Mucosa of gallbladder (tissue), 1 donor: ENCODE results near the gene GNAI1. TPM values are rescaled to one million over a fixed set of nuclear protein-coding genes. Genes with fewer than 3 reads are reported as not detected.

Source experiments
- DNase-seq: peaks from one replicate; pipeline ENCODE4 v3.0.0-alpha.2; 2020; ENCODE audit warnings: low spot score
- total RNA-seq: library from RNA; stranded (reverse); gene quantifications from one replicate; pipeline ENCODE4 v1.2.1, GENCODE V29; 2021
- donor health status: DM: no; HTN: no; CAD: no.

Gene GNAI1
- total RNA-seq, 1 donor from 2014 or later, result 47.5 TPM

DNA sequence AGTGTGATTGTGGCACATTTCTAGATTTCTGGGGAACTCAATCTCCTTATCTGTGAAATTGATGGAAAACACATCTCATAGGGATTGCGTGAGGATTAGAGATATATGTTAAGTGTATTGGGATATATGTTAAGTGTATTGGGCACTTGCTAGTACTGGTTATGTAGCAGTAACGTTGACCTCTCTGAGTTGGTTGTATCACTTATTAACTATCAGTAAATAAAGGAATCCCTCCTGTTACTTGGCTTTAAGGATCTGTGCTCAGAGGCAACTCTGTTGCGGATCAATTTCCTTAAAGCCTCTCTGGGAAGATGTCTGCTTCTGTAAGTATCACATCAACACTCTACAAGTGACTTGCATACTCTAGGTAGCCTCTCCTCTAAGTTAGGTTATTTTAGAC is 25.2 kb downstream of the GNAI1 start:
- DNase-seq, result no peak

DNA sequence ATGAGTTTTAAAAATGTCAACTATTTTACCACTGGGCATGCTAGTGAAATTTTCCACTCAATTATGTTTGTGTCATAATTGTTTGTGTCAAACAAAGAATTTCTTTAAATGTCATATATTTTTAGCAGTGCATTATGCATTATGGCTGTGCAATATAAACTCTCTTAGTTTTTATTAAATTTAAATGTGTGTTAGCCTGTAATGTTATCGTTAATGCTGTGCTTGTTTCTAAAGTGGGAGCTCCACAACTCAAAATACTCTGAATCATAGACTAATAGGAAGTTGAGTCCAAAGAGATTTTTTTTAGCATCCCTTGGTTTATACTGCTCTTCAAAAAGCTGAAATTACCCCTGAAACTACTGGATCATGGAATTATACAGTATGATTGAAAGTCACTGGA is 26.8 kb downstream of the GNAI1 start:
- DNase-seq, result no peak

DNA sequence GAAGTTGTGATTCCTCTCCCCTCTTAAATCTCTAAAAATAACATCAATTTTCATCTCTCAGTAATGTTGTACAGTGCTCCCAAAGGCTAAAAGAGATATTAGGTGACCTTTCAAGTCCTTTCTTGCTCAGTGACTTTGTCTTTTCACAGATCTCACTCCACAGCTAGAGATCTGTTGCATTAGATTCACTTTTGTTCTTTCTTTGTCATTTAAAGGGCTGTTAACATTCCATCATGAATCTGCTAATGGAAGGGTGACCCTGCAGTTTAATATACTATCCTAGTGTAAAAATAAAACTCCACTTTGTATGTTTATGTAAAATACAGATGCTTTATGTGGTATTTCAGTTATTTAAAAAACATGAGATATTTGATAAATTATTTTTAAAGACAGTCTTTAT is 30.5 kb downstream of the GNAI1 start:
- DNase-seq, result no peak

DNA sequence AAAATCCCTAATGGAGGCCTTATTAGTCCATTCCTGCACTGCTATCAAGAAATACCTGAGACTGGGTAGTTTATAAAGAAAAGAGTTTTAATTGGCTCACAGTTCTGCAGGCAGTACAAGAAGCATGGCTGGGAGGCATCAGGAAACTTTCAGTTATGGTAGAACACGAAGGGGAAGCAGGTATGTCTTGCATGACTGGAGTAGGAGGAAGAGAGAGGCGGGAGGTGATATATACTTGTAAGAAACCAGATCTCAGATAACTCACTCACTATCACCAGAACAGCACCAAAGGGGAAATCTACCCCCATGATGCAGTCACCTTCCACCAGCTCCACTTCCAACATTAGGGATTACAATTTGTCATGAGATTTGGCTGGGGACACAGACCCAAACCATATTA is 35.8 kb downstream of the GNAI1 start:
- DNase-seq, result no peak

DNA sequence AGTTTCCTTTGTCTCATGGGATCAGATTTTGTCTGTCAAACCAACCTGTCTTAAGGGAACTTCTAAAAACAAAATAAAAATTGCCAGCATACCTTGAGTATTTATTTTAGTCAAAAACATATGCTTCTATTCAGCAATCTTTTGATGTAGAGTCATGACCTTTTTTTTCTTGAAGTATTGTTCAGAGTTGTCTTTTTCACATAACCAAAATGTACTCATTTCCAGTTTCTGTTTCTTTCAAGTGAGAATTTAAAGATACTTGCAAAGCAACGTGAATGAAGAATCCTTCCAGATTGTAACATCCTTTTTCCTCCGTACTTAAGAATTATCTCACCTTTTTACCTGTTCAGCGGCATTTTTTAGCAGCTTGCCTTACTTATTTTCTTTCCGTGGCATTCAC is 37.8 kb downstream of the GNAI1 start:
- DNase-seq, result no peak

DNA sequence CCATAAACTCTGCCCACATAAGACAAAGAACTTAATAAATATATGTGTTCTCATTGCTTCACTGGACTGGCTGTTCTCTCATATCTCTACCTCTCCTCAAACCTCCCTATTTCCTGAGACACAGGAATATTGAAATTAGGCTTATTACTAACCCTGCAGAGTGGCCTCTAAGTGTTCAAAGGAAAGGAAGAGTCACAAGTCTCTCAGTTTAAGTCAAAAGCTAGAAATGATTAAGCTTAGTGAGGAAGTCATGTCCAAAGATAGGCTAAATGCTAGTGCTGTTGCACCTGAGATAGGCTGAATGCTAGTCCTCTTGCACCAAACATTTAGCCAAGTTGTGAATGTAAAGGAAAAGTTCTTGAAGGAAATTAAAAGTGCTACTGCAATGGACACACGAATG is 41.1 kb downstream of the GNAI1 start:
- DNase-seq, result no peak

DNA sequence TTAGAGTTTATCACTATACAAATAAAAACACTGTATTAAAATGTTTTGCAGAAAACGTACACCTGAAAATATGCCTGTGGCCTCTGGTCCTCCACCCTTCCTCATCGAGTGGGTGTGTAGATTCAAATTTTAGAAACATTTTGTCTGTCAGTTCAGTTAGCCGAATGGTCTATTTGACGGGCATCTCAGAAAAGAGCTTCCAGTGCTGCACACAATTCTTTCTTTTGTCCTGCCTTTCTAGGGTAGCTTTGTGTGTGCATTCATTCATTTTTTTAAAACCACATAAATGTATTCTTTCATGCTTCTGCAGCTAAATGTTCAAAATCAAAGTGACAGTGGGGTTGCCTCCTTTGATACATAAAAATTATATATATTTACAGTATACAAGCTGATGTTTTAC is 46.8 kb downstream of the GNAI1 start:
- no peak for DNase-seq

DNA sequence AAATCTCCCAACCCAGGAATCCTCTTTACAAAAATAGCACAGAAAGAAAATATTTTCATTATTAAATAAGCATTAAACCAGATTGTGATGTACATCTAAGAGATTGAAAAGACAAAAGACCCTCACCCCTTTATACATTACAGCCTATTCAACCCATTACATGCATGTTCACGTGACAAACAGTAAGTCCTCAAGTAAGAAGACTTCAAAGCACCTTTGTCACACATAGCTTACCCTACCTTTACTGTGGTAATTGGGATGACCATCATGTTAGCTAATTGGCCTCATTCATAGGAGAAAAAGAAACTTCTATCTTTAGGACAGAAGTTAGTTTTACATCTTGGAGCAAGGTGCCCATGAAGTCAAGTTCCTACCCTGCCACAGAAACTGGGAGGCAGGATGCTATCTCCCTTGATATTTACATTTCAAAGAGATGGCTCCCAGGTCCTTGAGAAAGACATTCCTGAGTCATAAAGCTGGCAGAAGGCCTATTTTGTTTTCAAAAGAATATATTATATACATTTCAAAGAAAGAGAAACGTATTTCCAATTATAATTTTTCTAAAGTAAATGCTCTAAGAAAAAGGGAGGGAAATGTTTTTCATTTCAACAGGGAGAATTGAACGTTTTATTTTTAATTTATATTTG is 48.1 kb downstream of the GNAI1 start:
- no peak for DNase-seq

DNA sequence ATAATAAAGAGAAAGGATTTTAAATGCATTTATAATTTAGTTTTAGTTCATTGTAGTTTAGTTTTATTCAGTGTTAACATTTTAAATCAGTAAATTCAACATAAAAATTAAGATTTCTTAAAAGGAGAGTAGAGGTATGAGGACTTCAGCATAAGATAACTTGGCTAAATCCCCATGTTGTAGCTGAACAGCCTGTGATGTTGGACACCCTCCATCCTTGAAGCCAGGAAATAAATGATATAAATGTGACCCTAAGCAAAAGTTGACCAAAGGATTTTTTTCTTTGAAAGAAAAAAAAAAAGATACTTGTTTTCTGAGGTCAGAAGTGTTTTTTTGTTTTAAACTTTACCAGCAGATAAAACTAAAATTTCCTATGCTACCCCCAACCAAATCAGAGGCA is 48.7 kb downstream of the GNAI1 start:
- DNase-seq, result no peak

DNA sequence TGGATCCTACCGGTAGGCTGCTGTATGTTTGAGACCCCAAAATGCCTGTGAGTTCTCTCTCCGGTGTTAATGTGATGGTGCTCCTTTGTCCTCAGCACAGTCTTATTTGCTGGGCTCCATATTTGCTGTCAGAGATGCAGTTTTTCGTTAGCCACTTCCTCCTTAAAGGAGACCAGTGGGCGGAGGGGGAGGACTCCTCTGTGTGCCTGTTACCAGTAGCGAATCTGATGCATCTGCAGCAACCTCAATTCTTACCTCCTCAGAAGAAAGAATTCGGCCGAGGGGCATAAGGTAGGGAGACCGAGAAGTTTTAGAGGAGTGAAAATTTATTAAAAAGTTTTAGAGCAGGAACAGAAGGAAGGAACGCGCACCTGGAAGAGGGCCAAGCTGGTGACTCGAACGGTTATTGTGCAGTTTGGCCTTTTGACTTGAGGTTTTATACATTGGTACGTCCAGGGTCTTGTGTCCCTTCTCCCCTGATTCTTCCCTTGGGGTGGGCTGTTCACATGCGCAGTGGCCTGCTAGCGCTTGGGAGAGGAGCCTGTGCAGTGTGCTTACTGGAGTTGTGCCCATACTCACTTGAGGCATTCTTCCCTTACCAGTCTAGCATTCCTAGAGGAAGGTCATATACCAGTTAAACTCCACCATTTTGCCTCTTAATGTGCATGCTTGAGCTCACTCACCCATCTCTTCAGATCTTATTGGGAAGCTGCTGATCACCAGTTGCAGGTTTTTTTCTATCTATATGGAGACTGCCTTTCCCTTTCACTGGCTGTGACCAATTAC is 49.5 kb downstream of the GNAI1 start:
- no peak for DNase-seq

DNA sequence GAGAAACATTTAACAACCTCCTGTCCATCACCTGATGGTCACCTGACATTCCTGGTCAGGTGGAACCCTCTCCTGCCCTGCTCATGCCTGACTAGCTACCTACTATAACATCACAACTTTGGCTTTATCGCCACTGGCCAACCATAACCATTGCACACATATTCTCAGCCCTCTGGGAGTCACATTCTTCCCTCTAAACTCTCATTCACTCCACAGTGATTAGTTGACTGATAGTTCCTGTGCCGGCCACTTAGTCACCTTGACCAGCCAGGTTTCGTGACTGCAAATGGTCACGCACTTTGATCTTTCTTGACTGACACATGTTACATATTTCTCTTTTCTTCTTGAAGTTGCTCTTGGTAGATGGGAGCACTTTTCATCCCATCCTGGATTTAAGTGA is 50.1 kb downstream of the GNAI1 start:
- no peak for DNase-seq

DNA sequence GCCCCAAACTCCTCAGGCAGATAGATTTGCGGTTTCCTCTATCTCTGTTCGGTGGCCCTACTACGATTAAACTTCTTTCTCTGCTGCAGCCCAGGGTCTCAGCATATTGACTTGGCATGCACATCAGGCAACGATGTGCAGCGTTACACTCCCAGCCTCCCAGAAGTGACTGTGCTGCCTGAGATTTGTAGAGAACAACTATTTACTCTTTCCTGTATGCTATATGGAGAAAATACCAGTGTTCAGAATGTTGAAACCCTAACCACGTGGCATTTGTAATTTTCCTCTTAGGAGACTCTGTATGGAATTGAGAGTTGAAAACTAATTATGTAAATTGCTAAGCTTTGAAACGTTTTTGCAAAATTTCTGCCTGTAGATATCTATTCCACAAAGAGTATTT is 50.9 kb downstream of the GNAI1 start:
- no peak for DNase-seq

DNA sequence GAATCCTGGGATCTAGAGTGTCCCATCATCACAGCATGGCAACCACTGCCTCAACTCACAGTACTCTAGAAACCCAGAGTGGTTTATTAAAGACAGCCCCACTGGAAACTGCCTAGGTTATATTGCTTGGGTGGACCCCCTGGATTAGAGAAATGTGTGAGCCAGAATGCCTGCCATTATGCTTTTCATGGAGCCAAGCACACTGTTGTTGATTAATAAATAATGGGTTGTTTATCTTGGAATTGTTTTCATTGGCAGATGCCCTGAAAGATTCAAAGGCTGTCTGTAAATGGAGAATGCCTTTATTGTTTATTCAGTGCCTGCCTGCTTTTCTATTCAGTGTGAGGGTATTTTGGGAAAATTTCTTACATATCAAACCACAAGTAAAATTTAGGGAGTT is 52.1 kb downstream of the GNAI1 start:
- DNase-seq, result no peak

DNA sequence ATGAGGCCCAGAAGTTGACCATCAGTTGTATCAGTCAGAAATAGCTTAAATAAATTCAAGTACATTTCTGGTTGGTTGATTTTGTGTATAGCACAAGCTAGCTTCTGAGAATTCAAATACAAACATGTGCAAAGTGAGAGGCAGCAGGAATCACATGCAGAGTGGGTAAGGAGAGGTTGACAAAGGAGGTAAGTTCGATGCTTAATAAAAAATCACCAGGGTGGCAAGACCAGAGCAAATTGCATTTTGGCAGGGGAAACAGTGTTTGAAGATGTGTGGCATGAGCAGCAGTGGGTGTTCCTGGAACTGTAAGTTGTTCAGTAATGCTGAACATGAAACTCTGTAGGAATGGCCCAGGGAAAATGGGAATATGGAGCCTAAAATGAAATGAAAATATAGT is 52.6 kb downstream of the GNAI1 start:
- no peak for DNase-seq

DNA sequence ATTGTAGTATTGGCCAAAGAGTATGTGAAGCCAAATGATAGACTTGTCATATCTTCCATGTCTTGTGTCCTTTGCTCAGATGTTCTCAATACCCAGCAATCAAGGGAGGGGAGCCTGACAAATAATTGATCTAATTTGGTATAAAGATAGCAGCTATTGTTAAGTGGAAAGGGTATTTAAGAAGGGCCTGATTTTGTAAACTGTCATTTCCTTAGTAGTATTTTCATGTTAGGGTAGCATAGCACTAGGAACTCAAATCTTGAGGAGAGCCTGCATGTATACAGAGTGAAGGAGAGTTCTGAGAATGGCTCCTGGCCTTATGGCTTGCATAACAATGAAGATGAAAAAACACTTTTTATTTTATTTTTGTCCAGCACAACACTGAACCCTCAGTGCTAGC is 53.1 kb downstream of the GNAI1 start:
- DNase-seq, result no peak

DNA sequence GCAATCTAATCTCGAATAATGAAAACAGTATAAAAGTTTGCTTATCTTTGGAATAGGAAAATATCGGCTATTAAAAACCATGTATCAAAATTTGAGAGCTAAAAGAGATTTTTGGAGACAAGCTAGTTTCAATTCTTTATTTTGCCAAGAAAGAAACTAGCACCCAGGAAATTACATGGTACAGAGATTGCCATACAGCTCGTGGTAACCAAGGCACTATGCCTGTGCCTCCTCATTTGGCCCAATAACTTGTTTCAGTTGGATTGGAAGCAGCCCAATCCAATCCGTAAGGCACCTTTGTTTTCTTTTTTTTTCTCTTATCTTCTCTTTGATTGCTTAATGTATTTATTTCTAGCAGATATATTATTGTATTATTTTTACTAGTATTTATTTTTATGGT is 55.0 kb downstream of the GNAI1 start:
- no peak for DNase-seq

DNA sequence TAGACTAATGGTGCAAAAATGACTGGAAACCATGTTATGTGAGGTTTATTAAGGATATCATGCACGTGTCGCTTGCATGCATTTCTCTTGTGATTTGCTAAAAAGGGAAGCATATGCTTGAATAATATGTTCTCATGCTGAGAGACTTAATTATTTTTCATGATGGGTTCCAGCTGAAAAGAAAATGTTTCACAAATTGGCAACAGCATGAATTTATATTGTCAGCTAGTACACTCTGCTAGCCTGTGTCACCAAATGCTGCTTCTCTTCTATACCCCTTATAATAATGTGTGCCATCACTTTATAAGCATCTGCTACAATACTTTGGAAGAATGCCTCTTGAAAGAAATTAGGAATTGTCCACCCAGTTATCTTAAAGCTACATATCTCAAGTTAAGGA is 63.0 kb downstream of the GNAI1 start:
- DNase-seq, result no peak

DNA sequence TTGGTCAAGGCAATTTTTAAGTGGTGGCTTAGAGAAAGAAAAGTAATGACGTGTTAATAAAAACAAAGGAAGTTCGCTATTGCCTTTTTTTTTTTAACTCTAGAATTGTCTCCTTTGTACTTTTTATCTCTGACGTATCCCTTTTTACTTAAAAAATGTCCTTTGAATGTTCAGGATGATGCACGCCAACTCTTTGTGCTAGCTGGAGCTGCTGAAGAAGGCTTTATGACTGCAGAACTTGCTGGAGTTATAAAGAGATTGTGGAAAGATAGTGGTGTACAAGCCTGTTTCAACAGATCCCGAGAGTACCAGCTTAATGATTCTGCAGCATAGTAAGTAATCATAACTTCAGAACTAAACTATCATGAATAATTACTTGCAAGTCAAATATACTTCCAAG is 64.4 kb downstream of the GNAI1 start:
- no peak for DNase-seq

DNA sequence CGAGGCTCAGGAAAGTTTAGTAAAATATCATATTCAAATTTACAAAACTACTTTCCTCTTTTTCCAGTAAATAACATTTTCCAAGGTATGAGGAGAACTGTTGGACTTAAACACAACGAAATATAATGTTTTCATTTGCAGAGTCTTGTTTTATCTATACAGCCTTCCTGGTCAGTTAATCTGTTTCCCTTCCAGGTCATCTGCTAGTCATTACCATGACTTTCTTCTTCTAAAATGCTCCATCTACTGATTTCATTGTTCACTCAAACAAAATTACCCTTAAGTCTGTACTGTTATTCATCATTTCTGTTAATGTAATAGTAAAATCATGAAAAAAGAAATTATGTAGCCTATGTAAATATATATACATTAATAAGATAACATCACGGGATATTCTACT is 69.8 kb downstream of the GNAI1 start:
- DNase-seq, result no peak

DNA sequence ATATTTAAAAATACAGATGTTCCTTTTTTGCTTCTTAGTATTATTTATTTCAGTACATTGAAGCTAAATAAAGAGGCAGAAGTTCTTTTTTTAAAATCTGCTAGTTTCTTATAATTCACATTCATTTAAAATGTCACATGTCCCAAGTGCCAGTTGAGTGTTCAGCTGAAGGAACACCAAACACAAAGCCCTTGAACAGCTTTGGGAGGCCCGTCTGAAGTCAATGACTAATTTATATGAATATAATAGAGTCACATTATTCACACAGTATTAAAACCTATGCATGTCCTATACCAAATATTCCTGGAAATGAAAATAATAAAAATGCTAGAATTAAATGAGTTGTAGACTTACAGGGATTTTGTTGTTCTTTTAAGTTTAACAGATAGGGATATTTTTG is 70.3 kb downstream of the GNAI1 start:
- no peak for DNase-seq

DNA sequence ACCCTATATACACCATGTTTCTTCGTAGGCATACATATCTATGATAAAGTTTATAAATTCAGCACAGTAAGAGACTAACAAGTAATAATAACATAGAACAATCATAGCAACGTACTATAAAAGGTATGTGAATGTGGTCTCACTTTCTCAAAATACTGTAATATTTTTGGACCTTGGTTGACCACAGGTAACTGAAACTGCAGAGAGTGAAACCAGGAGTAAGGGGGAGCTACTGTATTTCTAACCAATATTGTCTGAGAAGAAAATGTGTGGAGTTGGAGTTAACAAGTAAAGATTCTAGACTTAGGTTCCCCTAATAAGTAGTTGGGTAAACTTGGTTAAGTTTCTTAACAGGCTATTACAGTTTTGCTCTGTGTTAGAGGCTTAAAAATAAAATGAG is 72.1 kb downstream of the GNAI1 start:
- no peak for DNase-seq

DNA sequence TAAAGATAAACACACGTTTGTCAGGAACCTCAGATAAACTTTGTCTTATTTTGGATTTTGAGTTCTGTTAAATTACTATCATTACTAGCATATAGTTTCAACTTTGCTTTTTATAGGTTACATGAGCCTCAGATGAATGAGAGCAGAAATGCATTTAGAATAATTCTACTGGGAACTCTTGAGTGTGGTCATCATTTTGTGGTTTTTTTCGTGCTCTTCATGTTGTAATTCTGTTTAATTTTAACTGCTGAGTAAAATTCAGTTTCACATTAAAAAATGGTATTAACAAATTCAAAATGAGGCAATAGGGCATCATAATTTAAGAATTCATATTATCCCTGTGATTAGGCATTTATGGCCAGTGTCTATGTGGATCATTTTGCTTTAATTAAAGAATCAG is 72.9 kb downstream of the GNAI1 start:
- no peak for DNase-seq

DNA sequence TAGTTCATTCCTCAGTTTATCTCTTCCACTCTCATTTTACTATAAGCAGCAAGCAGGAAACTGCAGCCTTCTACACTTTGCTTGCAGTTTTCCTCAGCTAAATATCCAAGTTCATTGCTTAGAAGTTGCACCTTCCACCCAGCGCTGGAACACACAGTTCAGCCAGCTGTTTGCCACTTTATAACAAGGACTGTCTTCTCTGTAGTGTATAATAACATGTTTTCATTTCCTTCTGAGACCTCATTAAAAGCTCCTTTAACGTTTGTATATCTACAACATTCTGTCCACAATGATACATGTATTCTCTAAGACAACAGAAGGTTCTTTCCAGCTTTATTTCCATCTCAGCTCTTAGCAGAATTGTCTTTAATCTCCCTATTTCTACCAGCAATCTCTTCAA is 74.1 kb downstream of the GNAI1 start:
- DNase-seq, result no peak

DNA sequence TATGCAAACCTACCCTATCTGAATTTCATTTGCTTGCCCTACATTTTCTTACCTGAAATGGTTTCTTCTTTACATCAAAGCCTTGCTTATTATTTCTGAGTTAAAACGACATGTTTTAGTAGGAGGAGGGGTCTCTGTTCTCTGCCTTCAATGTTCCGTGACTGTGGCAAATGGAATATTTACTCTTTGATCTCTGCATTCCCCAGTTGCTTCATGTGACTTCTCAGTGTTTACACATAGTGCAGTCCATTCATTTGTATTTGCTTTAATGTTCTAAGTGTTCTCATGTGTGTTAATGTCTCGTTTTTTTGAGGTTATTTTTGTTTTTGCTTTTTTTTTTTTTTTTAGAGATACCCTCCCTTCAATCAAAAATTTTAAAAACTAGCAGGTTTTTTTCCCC is 75.8 kb downstream of the GNAI1 start:
- no peak for DNase-seq
